Astrocyte of the cerebellum (primary cell): ENCODE data around the gene SEL1L2.

Source experiments
- DNase-seq: peaks from one replicate; pipeline ENCODE4 v3.0.0-alpha.2; 2011; ENCODE audit warnings: low read depth
- H3K4me3 ChIP-seq: 2 replicates; pipeline ENCODE4 v1.5.1; 2011; ENCODE audit warnings: mild to moderate bottlenecking, low read depth, low read length, moderate library complexity
- in situ Hi-C: cut with HindIII; loops from 2 replicates; pipeline ENCODE4 v1.10.0; 2017; ENCODE audit warnings: low sequenced_read_pairs
- TF ChIP-seq, protein P1 (sequence below): IDR thresholded peaks from 2 replicates; pipeline ENCODE4 v1.5.1; 2012; ENCODE audit warnings: low read length, low read depth, moderate library complexity, mild to moderate bottlenecking; ENCODE audit errors: missing control alignments

Gene SEL1L2

DNA sequence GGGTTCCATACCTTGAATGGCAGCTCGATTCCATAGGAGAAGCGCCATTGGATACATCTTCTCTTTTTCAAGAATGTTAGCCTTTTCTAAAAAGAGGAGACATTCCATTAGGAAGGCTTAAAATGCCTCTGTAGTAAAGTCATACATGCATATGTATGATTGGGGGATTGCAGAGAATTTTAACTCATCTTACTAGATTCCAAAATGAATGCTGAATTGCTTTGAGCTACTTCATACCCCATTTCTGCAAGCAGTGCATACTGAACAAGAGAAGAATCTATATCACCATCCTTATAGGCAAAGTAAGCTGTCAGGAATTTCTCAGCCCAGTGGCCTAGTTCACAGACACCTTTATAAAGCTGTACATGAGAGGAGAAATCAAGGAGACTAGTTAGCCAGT is 125.3 kb downstream of the SEL1L2 start:
- in situ Hi-C loops: loop anchor here (5.0 kb wide), 1 partner anchor 97 kb away; no protein-coding TSS in a partner anchor

DNA sequence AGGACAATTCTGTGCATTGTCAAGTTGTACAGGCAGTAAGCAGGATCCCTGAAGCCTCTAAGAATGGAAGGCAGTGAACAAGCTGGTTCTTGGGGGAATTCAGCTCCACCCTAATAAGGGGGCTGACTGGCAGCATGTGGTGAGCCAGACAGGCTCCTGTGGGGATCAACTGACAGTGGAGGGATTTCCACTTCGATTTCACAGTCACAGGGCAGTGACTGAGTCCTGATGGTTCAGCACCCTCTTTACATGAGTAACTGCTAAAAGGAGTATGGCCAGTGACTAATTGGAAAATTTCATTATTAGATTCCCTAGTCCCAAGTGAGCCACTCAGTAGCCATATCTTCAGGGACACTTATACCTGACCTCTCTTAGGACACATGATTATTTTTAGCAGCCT is 127.2 kb downstream of the SEL1L2 start:
- in situ Hi-C loops: no loop called here
- no peak overlapping the region for H3K4me3 ChIP-seq
- TF ChIP-seq, protein P1, sequence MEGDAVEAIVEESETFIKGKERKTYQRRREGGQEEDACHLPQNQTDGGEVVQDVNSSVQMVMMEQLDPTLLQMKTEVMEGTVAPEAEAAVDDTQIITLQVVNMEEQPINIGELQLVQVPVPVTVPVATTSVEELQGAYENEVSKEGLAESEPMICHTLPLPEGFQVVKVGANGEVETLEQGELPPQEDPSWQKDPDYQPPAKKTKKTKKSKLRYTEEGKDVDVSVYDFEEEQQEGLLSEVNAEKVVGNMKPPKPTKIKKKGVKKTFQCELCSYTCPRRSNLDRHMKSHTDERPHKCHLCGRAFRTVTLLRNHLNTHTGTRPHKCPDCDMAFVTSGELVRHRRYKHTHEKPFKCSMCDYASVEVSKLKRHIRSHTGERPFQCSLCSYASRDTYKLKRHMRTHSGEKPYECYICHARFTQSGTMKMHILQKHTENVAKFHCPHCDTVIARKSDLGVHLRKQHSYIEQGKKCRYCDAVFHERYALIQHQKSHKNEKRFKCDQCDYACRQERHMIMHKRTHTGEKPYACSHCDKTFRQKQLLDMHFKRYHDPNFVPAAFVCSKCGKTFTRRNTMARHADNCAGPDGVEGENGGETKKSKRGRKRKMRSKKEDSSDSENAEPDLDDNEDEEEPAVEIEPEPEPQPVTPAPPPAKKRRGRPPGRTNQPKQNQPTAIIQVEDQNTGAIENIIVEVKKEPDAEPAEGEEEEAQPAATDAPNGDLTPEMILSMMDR: no peak
- no peak for DNase-seq

More for the DNA sequence above, 125.3 kb downstream of the SEL1L2 start:
- no peak overlapping the region for H3K4me3 ChIP-seq
- no peak for DNase-seq
- TF ChIP-seq, protein P1: no peak

DNA sequence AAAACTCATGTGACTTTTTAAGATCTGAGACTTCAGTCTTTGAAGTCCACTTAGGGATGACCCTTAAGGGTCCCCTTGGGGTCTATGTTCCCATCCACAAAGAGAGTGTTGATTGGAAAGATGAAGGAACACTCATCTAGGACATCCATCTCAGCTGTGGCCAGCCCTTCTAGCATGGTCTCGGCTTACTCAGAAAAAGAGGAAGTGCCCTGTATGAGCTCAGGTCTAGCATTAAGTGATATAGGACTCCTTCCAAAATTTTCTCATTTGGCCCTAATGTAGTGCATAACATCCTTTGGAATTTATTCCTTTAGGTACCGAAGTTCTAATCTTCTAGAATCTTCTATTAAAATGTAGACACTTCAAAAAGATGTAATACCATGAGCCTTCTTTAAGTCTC is 128.2 kb downstream of the SEL1L2 start:
- TF ChIP-seq, protein P1: no peak
- no peak for DNase-seq
- no peak overlapping the region for H3K4me3 ChIP-seq
- in situ Hi-C loops: no loop called here

DNA sequence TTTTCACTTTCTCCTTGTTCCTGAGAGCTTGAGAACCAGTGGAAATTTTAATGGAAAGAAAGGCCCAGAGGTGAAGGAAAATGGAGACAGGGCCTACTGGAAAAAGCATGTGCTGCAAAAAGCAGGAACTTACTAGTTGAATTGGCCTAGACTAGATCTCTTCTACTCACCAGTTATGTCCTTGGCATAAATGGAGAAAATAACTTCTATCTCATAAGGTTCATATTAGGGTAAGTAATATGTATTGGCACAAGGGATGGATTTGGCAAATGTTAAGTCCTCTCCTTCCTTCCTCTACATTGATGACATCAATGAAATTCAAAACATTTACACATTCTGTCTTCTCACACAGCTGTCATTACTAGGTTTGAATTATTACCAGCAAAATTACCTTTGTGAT is 131.5 kb downstream of the SEL1L2 start:
- in situ Hi-C loops: no loop called here
- TF ChIP-seq, protein P1: no peak
- H3K4me3 ChIP-seq: no peak overlapping the region
- DNase-seq: no peak

DNA sequence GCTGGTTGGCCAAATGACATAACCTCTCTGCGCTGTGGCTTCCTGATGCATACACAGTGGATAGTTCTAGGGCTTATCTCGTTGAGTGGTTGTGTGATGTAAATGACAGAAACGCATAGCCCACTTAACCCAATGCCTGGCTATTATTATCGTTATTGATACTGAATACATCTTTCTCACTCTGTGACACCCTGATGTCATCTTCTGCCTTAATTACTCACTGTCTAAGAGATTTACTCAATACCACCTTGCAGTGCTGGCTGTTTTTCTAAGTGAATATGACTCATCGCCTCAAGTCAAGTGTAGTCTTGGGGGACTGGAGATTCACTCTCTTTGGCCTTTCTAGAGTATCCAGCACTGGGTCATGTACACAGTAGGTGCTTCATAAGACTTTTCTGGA is 132.0 kb downstream of the SEL1L2 start:
- TF ChIP-seq, protein P1: no peak
- in situ Hi-C loops: no loop called here
- H3K4me3 ChIP-seq: no peak overlapping the region
- DNase-seq: no peak

DNA sequence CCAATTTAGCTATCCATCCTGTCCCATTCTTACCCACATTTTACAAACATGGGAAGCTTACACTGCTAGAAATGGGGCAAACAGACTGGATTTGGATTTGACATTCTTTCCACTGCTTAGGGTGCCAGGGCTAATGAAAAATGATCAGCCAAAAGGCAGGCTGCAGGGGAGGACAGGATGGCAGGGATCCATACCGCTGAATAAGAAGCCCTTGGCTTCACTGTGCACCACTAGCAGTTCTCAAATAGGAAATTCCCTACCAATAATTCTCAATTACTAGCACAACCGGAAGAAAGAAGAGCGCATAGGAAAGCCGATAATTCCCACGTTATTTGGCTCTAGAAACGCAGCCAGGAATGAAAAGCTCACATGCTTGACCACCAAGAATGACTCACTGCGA is 132.5 kb downstream of the SEL1L2 start:
- DNase-seq: no peak
- in situ Hi-C loops: no loop called here
- no peak overlapping the region for H3K4me3 ChIP-seq
- TF ChIP-seq, protein P1: no peak

DNA sequence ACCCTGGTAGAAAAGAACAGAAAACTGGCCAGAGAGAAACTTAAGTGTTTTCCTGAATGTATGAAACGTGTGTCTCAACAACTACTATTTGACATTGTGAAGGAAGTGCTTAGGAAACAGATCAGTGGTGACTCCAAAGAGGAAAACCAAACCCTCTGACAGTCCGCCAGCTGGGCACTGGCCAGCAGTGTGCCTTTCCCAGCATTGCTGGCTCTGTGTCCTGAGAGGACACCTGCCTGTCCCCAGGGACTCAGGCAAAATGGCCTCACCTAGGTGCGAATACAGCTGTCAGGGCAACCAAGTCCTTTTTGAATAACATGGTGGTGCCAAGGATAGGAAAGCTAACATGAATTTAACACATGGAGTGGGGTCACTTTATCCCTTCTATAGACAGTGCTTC is 133.1 kb downstream of the SEL1L2 start:
- no peak overlapping the region for H3K4me3 ChIP-seq
- TF ChIP-seq, protein P1: no peak
- no peak for DNase-seq
- in situ Hi-C loops: no loop called here
